LNCAP (cell line): Measurements from ENCODE around the gene GAPT.

Experiments used
- CTCF ChIP-seq: fragments of 450-650 bp; IDR thresholded peaks from 2 replicates; pipeline ENCODE4 v1.5.1; 2017; ENCODE audit warnings: mild to moderate bottlenecking

Gene GAPT

GRCh38 chr5:58452566-58453258 is 38.5 kb upstream of the GAPT start:
- TF ChIP-seq CTCF: no peak

GRCh38 chr5:58453306-58453705 is 37.9 kb upstream of the GAPT start:
- TF ChIP-seq CTCF: no peak

GRCh38 chr5:58454025-58454424 is 37.2 kb upstream of the GAPT start:
- TF ChIP-seq CTCF: no peak

GRCh38 chr5:58455066-58455465 is 36.2 kb upstream of the GAPT start:
- TF ChIP-seq CTCF: no peak

- TF ChIP-seq CTCF: no peak
Measured at GRCh38 chr5:58455480-58455879, 35.8 kb upstream of the GAPT start.

- no peak for TF ChIP-seq CTCF
Measured at GRCh38 chr5:58456026-58456425, 35.2 kb upstream of the GAPT start.

GRCh38 chr5:58456486-58456885 is 34.7 kb upstream of the GAPT start:
- TF ChIP-seq CTCF: no peak

- no peak for TF ChIP-seq CTCF
Measured at GRCh38 chr5:58457050-58457449, 34.2 kb upstream of the GAPT start.
